ENCODE results near the gene COG4.

- no peak for TF ChIP-seq EZH2phosphoT487 (IDR thresholded peaks at IDR 0.05; ENCODE audit: insufficient read depth, low read depth)
- TF ChIP-seq EZH2 (IDR thresholded peaks at IDR 0.05; ENCODE audit: insufficient read depth, poor library complexity, severe bottlenecking) = no peak
Measured at GRCh38 chr16:70433458-70434103, 89.8 kb downstream of the COG4 start.

All from GM23248 (cell line).